ENCODE measurements around the gene NCKAP5L.

DNA sequence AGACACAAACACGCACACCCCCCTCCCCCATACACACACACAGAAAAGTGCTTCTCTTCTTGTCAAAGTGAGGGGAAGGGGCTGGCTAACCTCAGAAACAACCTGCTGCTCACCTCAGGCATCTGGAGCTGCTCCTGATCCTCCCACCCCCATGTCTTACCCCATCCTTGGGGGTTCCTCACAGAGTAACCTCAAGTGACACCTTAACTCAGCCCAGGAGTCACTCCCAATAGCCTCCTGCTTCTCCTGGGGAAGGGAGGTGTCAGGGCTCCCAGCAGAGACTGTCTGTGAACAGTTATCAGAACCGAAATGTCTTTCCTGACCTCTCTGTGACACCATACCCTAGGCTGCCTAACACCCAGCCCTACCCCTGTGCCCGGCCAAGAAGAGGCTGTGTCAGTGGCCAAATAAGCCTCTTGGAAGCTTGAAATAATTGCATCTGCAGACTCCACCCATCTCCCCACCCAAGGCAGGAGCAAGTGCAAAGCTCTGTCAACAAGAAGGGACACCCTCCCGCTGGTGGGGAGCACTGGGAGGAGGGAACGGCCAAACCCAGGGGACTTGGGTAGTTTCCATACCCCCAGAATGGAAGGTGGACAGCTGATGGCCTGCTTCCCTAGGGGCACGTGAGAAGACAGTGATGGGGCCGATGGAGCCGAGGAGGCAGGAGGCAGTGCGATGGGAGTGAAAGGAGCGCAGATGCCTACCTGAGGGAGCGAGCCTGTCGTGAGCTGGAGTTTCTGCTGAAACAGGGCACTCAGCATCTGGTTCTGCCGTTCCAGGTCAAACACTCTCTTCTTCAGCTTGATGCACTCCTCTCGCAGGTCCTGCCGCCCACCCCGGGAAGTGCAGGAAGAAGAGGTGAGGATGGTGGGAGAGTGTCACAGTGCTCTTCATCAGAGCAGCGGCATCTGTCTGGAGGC is 26.8 kb downstream of the NCKAP5L start:
- TF ChIP-seq, protein P1, sequence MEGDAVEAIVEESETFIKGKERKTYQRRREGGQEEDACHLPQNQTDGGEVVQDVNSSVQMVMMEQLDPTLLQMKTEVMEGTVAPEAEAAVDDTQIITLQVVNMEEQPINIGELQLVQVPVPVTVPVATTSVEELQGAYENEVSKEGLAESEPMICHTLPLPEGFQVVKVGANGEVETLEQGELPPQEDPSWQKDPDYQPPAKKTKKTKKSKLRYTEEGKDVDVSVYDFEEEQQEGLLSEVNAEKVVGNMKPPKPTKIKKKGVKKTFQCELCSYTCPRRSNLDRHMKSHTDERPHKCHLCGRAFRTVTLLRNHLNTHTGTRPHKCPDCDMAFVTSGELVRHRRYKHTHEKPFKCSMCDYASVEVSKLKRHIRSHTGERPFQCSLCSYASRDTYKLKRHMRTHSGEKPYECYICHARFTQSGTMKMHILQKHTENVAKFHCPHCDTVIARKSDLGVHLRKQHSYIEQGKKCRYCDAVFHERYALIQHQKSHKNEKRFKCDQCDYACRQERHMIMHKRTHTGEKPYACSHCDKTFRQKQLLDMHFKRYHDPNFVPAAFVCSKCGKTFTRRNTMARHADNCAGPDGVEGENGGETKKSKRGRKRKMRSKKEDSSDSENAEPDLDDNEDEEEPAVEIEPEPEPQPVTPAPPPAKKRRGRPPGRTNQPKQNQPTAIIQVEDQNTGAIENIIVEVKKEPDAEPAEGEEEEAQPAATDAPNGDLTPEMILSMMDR (conservative IDR thresholded peaks at IDR 0.05; ENCODE audit: low read depth, low read length): no peak
- no peak for TF ChIP-seq EZH2 (IDR thresholded peaks at IDR 0.05; ENCODE audit: low read length, unreplicated experiment)
